HL-60 (cell line): Measurements from ENCODE around the gene DYNLRB1.

Experiments used
- DNase-seq, 2 experiments: peaks; one replicate each; pipeline ENCODE4 v3.0.0-alpha.2; 2010 to 2020; ENCODE audit warnings: low read depth in 1 of 2, low spot score in 1 of 2
- H3K27ac ChIP-seq: fragments of 250-450 bp; sonication (Bioruptor Pico); replicated peaks from 2 replicates; pipeline ENCODE4 v1.5.1; 2020; ENCODE audit warnings: mild to moderate bottlenecking, moderate library complexity
- H3K27me3 ChIP-seq: fragments of 250-450 bp; sonication (Bioruptor Pico); 2 replicates; pipeline ENCODE4 v1.5.1; 2021; ENCODE audit warnings: mild to moderate bottlenecking, moderate library complexity; ENCODE audit not compliant: insufficient read depth, poor library complexity, severe bottlenecking
- H3K4me3 ChIP-seq: replicated peaks from 2 replicates; pipeline ENCODE4 v1.5.1; 2011; ENCODE audit warnings: mild to moderate bottlenecking, control low read depth, low read length; ENCODE audit not compliant: insufficient read depth
- CTCF ChIP-seq: IDR thresholded peaks from one replicate; pipeline ENCODE4 v1.5.1; 2011; ENCODE audit warnings: low read length, control low read depth, inconsistent platforms; ENCODE audit not compliant: insufficient read depth
- GABPA ChIP-seq: IDR thresholded peaks from 2 replicates; pipeline ENCODE4 v1.6.1; 2012; ENCODE audit warnings: low read depth
- POLR2AphosphoS5 ChIP-seq: IDR thresholded peaks from 2 replicates; pipeline ENCODE4 v1.6.1; 2012; ENCODE audit warnings: low read depth
- SPI1 ChIP-seq: IDR thresholded peaks from 2 replicates; pipeline ENCODE4 v1.6.1; 2012; ENCODE audit warnings: low read depth, mild to moderate bottlenecking, borderline replicate concordance
- TF ChIP-seq, protein P1 (sequence below): IDR thresholded peaks from 2 replicates; pipeline ENCODE4 v1.6.1; 2012; ENCODE audit warnings: low read depth; ENCODE audit not compliant: insufficient replicate concordance

DYNLRB1 gene

GRCh38 chr20:34575271-34575670 is 59.0 kb downstream of the DYNLRB1 start:
- TF ChIP-seq SPI1 (no peak), POLR2AphosphoS5 (no peak), GABPA (no peak), CTCF (no peak)
- TF ChIP-seq, protein P1, sequence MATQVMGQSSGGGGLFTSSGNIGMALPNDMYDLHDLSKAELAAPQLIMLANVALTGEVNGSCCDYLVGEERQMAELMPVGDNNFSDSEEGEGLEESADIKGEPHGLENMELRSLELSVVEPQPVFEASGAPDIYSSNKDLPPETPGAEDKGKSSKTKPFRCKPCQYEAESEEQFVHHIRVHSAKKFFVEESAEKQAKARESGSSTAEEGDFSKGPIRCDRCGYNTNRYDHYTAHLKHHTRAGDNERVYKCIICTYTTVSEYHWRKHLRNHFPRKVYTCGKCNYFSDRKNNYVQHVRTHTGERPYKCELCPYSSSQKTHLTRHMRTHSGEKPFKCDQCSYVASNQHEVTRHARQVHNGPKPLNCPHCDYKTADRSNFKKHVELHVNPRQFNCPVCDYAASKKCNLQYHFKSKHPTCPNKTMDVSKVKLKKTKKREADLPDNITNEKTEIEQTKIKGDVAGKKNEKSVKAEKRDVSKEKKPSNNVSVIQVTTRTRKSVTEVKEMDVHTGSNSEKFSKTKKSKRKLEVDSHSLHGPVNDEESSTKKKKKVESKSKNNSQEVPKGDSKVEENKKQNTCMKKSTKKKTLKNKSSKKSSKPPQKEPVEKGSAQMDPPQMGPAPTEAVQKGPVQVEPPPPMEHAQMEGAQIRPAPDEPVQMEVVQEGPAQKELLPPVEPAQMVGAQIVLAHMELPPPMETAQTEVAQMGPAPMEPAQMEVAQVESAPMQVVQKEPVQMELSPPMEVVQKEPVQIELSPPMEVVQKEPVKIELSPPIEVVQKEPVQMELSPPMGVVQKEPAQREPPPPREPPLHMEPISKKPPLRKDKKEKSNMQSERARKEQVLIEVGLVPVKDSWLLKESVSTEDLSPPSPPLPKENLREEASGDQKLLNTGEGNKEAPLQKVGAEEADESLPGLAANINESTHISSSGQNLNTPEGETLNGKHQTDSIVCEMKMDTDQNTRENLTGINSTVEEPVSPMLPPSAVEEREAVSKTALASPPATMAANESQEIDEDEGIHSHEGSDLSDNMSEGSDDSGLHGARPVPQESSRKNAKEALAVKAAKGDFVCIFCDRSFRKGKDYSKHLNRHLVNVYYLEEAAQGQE: no peak
- no peak for DNase-seq
- H3K27me3 ChIP-seq: no peaks in the 10 kb centered on the region
- H3K27ac ChIP-seq: no peak overlapping the region
- H3K4me3 ChIP-seq: no peak overlapping the region

DNA sequence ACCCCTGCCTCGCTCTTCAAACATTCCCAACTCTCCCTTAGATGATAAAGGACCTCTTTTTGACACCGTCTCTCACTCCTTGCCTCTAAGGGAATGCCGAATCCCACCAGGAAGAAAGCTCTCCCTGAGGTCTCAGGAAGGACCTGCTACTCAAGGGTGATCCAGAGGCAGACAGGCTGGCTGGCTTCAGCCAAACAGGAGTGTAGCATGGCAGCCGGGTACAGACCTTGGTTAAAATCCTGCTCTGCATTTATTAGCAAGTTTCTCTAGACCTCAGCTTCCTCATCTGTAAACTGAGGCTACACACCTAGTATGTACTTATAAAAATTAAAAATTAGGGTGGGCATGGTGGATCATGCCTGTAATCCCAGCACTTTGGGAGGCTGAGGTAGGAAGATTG is 59.5 kb downstream of the DYNLRB1 start:
- DNase-seq: no peak
- no peak overlapping the region for H3K27ac ChIP-seq
- H3K27me3 ChIP-seq: no peaks in the 10 kb centered on the region
- no peak overlapping the region for H3K4me3 ChIP-seq
- TF ChIP-seq, protein P1: no peak

DNA sequence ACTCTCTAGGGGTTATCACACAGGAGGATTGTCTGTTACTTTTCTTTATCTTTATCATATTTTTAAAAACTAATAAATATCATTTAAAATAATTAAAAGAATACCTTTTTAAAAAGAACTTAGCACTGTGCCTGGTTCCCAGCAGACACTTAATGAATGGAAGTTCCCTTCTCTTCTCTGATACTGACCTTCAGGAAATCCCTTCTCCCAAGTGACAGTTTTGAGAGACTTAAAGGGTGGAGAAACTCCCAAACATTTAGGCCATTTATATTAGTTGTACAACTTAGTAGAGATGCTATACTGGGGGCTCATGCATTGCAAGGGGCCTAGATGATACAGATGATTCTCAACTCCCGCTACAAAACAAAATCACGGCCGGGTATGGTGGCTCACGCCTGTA is 60.8 kb downstream of the DYNLRB1 start:
- no peak overlapping the region for H3K27ac ChIP-seq
- no peak overlapping the region for H3K4me3 ChIP-seq
- no peaks in the 10 kb centered on the region for H3K27me3 ChIP-seq
- DNase-seq: no peak
- TF ChIP-seq, protein P1: no peak

- Histone ChIP-seq H3K4me3 (no peak overlapping the region), H3K27me3 (no peaks in the 10 kb centered on the region), H3K27ac (no peak overlapping the region)
- DNase-seq: peak in 1 of 2 experiments; percentile 10
- TF ChIP-seq CTCF (no peak), POLR2AphosphoS5 (no peak), SPI1 (no peak), GABPA (no peak)
- TF ChIP-seq, protein P1: no peak
Measured at GRCh38 chr20:34578025-34578424, 61.8 kb downstream of the DYNLRB1 start.
